ENCODE measurements around the gene CROCC2.

CROCC2 gene

DNA sequence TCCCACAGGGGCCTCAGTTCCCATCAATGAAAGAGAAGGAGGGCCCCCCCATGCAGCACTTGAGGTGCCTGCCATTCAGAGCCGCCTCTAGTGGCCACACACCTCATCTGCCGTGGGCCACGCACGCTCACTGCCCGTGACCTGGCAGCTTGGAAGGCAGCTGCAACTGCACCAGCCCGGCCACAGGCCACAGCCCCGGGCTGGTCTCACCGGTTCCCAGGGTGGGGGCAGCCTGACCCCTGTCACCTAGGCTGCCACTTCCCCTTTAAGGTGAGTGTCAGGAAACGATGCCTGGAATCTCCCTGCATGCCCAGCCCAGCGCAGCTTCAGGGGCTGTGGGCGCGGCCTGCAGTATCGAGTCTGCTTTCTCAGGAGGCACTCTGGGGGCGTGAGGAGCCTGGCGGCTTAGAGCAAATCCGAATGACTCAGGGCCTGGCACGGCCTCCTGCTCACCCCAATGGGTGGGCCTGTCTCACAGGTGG is 12.7 kb upstream of the CROCC2 start:
- DNase-seq: no peak

DNA sequence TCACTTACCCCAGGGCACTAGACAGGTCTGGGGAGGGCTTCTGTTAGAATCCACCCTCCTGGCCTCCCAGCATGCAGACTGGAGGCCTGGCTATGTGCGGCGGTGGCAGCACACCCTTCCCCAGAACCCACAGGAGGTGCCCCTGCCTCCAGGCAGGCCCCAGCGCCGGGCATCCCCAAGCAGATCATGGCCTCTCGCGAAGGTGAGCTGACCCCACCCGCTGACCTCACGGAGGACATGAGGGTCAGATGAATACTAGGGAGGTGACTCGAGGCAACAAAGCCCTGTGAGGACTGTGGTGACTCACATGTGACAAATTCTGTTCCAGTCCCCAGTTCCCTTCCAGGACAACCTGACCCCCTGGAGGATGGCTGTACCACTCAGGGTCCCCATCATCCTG is 12.1 kb upstream of the CROCC2 start:
- no peak for DNase-seq

DNA sequence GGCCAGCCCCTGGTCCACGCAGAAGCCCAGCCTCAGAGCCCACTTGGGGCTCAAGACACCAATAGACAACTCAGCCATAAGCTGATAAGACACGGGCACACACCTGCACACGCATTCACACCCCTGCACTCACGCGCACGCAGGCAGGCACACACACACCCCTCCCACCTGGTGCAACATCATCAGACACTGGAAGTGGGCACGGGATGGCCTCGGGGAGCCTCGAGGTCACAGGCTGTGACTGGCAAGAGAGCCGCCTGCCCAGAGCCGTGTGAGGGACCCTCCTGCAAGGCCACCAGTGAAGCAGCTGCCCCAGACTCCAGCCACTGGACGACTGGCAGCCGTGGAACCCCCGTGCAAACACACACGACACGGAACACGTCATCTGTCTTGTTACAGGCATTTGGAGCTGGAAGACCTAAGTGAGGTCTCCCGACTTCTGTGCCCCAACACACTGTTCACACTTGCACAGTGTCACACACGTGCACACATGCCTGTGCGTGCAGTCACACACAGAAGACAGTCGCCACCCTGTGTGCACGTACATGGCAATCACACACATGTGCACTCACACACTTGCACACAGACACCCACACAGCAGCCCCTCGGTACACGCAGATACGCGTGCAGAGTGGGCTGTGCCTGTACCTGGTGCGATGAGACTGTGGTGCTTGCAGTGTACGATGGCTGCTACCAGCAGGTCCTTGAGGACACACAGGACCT is 11.1 kb upstream of the CROCC2 start:
- DNase-seq: no peak

DNA sequence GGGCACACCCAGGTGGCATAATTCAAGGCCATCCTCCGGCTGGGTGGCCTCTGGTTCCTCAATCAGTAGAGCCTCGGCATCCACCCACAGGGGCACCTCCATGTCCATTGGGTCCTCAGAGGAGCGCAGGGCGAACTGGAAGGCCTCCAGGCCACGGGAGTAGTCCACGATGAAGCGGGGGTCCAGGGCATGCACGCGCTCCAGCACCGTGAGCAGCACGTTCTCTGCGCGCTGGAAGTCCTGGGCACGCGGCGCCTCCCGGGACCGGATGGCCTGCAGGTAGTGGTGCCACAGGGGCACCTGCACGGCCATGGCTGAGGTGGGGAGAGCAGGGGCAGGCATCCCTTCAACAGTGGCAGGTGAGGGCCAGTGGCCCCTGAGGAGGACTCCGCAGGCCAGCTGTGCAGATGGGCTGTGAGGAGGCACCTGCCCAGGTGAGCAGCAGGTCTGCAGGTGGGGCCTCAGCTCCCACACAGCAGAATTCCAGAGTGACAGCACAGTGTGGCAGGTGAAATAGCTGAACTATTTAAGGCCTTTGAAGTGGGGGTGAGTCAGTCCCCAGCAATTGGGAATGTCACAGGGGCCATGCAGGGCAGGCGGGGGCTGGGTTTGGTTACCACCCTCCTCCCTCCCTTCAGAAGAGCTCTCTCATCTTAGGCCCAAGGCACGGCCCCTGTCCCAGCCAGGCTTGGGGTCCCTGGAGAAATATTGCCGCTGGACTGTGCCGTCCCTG is 10.3 kb upstream of the CROCC2 start, which contains the start of gene MAB21L4:
TSS of gene MAB21L4 (minus strand) at position 501 of the 733 bp plus-strand sequence. CDS start at position 342, 159 bp downstream.
- DNase-seq: no peak

DNA sequence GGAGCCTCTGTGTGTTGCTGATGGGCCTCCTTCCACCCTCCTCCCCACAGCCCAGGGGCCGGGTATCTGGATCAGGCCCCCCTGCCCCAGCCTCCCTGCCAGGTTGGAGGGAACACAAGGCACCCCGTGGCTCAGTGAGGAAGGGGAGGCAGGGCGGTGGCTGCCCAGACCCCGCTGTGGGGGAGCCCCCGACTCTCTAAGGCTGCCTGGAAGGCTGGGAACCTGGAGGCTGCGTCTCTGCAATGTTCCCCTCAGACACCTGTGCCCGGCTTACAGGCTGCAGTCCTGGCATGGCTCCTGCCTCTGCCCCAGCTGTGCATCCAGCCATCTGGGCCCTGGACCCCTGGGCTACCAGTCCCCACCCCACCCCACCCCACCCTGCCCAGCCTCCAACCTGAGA is 9.7 kb upstream of the CROCC2 start:
- no peak for DNase-seq

DNA sequence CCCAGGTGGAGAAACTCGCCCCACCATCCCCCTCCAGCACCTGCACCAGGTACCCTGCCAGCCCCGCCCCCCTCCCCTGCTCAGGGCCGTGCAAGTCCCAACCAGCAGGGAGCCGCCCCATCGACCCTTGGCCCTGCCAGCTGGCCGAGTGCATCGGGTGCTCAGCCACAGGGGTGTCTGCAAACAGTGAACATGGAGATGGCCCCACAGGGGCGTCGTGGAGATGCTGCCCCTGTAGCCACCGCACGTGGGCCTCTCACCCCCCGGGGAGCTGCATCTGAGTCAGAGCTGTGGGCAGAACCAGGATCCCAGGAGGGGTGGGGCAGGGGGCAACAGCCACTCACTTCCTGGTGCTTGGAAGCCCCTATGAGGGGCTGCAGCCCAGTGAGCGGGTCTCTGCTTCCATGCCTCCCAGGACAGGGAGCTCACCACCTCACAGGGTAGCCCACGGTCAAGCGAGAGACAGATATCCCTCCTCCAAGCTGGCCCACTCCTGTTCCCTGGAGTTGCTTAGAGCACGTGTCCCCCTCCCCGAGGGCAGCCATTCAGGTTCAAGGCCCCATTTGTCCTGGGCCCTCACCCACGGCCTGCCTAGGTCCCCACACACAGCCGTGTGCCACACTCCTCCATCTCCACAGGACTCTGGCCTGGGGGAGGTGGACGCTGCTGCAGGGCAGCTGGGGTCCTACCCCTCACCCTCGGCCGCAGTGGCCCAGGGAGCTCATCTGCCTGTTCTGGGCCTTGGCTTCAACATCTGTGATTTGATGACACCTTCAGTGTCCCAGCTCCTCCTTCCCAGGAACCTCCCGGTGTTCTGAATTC is 9.1 kb upstream of the CROCC2 start:
- DNase-seq: no peak

DNA sequence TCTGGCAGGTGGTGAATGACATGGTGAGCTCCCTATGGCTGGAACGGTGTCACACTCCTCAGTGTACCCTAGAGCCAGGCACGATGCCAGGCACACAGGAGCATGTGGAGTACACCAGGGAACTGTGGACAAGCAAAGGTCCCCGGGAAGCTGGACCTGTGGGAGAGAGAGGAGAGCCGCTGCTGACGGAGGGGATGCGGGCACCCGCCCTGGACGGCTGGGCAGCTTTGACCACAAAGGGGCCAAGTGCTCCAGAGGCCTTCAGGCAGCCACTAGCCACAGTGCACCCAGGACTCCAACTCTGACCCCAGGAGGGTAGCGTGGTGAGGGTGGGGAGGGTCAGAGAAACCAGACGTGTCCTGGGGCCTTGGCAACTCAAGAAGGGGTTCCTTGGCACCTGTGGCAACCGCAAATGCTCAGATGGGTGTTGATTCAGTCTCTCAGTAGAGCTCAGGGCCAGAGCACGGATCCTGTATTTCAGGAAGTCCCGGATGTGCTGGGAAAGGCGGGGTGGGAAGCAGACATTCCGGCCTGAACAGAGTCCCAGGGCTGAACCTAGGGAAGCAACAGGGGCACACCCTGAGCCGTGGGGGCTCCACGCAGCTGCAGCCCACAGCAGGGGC is 7.9 kb upstream of the CROCC2 start:
- DNase-seq: no peak

DNA sequence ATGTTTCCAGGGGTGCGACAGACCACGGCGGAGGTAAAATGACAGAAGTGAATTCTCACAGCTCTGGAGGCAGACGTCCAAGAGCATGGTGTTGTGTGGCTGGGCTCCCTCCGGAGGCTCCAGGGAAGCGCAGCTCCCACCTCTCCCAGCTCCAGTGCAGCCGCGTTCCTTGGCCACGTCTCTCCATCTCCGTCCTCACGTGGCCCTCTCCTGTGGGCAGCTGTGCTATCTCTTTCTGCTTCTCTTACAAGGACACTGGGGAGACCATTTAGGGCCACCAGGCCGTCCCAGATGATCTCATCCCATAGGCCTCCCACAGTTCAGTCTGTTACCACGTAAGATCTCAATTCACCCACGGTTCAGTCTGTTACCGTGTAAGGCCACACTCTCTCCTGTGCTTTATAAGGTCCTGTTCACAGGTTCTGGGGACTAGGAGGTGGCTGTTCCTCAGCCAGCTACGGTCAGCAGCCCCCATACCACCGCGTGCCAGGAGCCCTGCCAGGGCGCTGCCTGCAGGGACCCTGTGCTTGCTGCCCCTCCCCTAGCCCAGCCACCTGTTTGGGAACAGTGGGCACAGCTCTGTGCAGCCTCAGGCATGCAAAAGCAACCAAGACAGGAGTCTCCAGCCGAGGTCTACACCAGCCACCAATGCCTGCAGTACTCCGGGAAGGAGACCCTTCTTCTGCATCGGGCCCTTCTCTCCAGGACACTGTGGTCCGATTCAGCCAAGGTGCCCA is 7.2 kb upstream of the CROCC2 start:
- DNase-seq: no peak

DNA sequence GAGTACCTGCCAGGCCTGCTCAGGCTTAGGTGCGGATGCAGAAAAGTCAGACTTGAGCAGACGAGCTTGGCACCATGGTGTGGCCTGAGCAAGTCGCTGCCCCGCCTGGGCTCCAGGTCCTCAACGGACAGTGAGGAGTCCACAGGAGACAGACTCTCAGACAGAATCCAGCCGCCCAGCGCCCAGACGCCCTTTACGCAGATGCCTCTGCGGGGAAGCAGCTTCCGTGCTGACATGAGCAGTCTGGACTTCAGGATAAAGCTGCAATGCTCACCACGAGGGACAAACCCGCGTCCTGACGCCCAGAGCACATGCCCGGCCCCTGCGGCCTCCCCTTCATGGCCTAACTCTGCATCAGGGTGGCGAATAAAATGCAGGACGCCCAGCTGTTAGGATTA is 6.7 kb upstream of the CROCC2 start:
- no peak for DNase-seq

DNA sequence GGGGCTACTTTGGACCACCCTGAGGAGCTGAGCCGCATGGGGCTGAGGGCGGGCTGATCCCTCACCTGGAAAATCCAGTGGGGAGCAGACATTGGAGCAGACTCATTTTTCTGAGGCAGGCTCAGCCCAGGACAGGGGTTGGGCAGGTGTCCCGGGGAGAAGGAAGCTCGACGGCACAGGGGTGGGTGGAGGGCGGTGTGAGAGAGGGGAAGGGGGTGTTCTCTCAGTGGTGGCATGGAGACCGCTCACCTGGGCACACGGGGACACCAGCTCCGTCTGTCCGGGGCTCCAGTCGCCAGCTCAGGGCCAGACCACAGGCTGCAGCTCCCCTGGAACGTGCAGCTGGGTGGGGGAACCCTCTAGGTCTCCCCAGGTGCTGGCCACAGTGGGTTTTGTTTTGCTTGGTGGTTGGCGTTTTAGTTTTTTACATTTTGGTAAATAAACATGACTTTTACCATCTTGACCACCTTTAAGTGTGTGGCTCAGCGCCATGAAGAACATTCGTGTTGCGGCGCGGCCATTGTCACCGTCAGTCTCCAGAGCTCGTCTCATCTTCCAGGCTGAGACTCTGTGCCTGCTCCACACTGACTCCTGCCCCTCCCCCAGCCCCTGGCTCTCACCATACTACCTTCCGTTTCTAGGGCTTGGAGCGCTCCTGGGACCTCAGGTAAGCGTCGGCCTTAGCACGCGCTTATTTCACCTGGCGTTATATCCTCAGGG is 5.8 kb upstream of the CROCC2 start:
- no peak for DNase-seq

DNA sequence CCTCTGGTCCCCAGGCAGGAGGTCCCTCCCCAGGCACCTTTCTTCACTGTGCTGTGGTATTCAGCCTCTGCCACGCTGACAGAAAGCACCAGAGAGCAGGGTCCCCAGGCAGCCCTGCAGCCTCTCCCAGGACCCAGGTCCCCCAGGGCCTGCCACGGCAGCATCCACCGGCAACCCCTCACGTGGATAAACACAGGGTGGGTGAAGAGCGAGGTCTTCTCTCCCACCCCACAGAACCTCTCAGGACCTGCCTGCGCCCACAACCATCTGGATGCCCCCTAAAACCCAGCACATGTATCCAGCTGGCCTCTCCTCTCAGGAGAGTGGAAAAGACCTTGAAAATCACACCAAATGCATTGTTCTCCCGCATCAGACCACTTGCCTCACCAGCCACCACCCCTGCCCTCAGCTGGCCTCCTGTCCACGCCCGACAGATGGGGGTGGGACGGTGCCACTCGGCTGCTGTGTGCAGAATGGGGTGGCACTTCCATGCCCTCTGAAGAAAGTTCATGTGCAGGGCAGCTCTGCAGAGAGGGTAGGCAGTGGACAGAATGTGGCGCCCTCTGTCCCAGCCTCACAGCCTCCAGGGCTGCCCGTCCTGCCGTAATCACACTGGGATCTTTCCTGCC is 4.0 kb upstream of the CROCC2 start:
- no peak for DNase-seq

DNA sequence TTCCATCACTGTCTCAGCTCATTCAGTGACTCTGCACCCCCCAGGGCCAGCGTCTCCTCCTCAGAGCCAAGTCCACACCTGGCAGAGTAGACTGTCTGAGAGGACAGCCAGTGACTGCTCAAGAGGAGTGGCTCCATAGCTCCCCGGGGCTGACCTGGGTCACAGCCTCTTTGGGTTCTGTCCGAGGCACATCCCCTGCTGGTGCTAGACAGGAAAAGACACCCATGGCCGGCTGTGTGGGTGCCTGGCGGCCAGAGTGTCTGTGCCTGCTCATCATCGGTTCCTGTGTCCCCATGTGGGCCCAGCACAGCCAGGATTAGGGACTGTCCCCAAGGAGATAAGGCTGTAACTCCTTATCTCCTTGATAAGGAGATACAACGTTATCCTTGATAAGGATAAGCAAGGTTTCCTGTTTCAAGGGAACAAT is 3.5 kb upstream of the CROCC2 start:
- DNase-seq: no peak

DNA sequence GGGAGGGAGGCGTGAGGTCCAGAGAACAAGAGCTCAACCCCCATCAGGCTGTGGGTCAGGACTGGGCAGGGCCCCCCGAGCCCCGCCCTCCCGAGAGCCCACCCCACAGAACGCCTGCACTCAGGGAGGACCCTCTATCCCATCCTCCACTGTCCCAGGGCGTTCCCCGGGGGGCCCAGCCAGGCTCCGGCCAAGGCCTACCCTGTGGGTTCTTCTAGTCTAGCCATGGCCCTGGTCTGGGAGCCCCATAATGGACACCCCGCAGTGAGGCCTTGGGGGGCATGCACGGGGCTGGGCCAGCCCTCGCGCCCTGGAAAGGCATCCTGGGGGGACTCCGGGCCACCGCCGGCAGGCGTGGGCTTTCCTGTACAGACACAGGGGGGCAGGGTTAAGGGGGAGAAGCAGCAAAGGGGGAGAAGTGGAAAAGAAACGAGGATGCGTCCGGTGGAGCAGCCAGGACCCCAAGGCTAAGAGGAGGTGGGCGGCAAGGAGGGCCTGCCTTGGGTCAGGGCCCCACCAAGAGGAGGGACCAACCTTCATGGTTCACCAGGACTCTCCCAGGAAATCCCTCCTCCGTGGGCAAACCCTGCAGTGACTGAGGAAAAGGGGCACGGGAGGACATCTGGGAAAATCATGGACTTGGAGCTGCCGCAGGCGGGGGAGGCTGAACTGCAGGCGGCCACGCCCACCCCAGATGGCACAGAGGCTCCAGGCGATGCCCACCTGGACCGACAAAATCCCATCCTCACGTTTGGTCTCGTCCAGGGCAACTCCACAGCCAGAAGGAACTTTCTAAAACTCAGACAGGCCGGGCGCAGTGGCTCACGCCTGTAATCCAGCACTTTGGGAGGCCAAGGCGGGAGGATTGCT is 2.7 kb upstream of the CROCC2 start:
- DNase-seq: no peak

DNA sequence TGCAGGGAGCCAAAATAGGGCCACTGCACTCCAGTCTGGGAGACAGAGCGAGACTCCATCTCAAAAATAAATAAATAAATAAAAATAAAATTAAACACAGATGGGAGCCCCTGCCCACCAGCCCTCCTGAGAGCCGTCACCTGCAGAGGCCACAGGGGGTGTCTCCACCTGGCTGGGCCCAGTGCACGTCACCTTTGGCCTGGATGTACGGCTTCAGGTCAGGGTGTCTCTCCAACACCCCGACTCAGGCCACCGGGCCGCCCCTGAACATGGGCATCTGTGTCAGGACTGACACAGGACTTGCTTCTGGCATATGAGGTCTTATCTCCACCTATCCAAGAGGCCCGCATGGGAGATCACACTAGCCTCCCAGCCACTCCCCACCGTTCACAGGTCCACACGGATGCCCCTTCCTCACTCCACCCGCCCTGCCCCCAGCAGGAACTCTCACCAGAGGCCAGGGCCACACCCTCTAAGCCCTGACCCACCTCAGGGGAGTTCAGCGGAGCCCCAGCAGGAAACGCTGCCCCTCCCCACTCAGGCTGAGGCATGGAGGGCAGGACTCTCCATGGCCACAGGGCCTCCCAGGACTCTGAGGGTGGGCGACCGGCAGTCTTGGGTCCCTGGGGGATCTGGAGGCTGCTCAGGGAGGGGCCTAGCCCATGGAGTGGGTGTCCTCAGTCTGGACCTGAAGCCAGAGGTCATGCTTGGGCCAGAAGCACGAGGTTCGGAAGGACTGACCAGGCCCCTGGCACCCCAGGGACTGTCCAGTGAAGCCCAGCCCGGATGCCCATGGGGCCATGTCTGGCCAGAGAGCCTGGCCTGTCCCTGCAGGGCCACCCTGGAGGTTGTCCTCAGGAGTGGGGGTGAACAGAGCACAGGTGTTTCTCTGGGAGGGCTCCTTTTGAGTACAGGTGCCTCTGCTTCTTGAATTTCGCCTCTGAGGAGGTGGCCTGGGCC is 1.6 kb upstream of the CROCC2 start:
- DNase-seq: no peak

DNA sequence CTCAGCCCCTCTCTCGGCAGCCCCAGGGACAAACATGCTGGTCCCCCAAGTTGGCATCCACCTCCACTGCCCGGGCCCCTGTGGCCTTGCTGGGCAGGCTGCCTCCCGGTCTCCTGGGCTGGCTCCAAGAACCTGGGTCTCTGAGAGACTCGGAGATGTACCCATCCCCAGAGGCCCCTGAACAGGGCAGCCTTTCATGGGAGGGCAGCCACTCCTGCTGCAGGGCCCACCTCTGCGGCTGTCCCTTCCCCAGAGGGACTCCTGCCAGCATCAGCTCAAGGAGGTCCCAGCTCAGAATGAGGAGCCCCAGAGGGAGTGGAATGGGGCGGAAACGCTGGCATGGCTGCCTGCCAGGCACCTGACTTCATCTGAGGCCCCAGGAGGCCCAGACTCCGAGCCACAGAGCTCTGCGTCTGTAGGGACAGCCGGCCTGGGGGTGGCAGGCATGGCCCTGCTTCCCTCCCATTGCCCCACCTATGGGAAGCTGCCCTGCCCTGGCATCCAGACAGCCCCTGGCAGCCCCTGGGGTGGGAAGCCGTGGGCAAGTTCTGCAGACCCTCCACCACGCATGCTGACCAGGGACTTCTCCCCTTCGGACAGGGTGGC is 857 bp upstream of the CROCC2 start:
- DNase-seq: no peak

DNA sequence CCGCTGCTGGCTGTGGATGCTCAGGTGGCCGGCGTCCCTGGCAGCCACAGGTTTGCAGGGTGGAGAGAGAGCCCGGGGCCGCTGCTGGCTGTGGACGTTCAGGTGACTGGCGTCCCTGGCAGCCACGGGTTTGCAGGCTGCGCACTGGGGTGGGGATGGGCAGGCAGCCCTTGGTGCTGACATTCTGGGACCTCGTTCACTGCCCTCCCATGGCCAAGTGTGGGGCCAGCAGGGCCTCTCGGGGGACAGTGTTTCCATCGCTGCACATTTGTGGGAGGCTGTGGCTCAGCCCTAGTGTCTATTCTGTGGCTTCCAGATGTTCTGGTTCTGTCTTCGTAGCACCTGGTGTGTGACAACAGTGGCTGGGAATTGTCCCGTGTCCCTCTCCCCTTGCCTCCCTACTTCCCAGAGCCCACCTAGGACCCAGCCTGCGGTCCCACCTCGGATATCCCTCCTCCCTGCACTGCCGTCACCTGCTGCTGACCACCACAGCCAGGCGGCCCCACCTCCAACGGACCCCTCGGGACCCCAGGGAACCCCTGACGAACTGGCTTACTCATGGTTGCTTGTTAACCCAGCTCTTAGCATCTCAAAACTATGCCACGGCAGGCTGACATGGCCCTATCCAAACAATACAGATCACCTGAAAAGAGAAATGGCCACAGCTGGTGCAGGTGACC is 915 bp downstream of the CROCC2 start:
- DNase-seq: no peak

DNA sequence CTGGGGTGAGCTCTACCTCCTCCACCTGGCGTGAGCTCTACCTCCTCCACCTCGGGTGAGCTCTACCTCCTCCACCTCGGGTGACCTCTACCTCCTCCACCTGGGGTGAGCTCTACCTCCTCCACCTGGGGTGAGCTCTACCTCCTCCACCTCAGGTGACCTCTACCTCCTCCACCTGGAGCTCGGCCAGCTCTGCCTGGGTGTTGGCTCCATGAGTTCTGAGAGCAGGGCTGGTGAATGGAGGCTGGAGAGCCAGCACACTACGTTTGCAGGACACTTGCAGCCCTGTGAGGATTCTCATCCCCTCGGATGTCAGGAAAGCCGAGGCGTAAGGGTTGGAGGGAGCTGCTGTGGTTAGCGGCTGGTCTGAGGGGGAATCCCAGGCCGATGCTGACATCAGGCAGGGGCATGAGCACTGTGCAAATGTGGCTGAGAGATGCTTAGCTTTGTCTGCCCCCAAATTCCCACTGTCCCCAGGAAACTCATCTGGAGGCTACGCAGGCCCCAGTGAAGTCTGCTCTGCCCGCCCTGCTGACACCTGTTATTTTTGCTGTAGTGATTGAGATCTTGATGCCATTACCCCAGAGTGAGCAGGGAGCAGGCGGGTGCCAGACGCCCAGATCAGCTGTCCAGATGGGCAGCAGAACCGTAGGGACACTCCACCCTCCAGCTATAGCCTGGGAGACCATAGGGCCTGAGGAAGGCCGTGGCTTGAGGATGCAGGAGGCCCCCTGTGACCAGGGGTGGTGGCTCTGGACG is 3.3 kb downstream of the CROCC2 start:
- DNase-seq: no peak
